Left lung (tissue), 10 donors: ENCODE results near the gene KCNN2. TPM values are rescaled to one million over a fixed set of nuclear protein-coding genes. Genes with fewer than 3 reads are reported as not detected.

Source experiments
- ATAC-seq: fragments of 200-7000 bp; cut with Tn5 transposase; one replicate; pipeline ENCODE4 v1.9.1; 2020; ENCODE audit warnings: moderate library complexity
- DNase-seq, 4 donors: peaks; one replicate each; pipeline ENCODE4 v3.0.0-alpha.2; 2013 to 2020
- H3K27ac ChIP-seq, 2 donors: fragments of 200-600 bp; sonication (generic) in 1 of 2; one replicate each; pipeline versions ENCODE4 v1.5.0 to v1.8.0; 2020 to 2021
- H3K27me3 ChIP-seq, 2 donors: fragments of 200-600 bp; sonication (generic) in 1 of 2; one replicate each; pipeline versions ENCODE4 v1.5.0 to v1.8.0; 2020 to 2021
- H3K36me3 ChIP-seq, 2 donors: fragments of 200-600 bp; sonication (generic) in 1 of 2; one replicate each; pipeline versions ENCODE4 v1.5.0 to v1.8.0; 2020 to 2021
- H3K4me1 ChIP-seq, 2 donors: fragments of 200-600 bp; one replicate each; pipeline ENCODE4 v1.8.0; 2021
- H3K4me3 ChIP-seq, 2 donors: fragments of 200-600 bp; sonication (generic) in 1 of 2; one replicate each; pipeline versions ENCODE4 v1.5.0 to v1.8.0; 2020 to 2021; ENCODE audit warnings: mild to moderate bottlenecking in 1 of 2
- H3K9me3 ChIP-seq, 2 donors: fragments of 200-600 bp; sonication (generic) in 1 of 2; one replicate each; pipeline versions ENCODE4 v1.5.0 to v1.8.0; 2020 to 2021
- intact Hi-C, 2 donors: fragments of 100-400 bp; cut with DNase I; formaldehyde crosslinking; loops; one replicate each; pipeline versions ENCODE4 v1.11.2 to v1.14.2; 2022
- polyA plus RNA-seq, 6 donors: library from polyadenylated mRNA; unstranded; fragments of 120-200 nt; gene quantifications; one replicate each; pipeline ENCODE4 v1.2.1, GENCODE V29; 2013; ENCODE audit not compliant: insufficient read length in 6 of 6
- total RNA-seq, 2 donors: library from RNA; stranded (reverse); fragmentation: NEBNext Ultra II Directional; extraction: Animal tissue kit (Norgen Biotek cat#: 25700); gene quantifications; one replicate each; pipeline ENCODE4 v1.2.1, GENCODE V29; 2021
- TF ChIP-seq, protein P1 (sequence below), 2 donors: fragments of 200-600 bp; sonication (generic) in 1 of 2; IDR thresholded peaks; one replicate each; pipeline versions ENCODE4 v1.5.0 to v1.8.0; 2021; ENCODE audit warnings: antibody characterized with exemption in 2 of 2
- donor health status: DM: no; HTN: yes; CAD: no.
- donor health status: DM: no; HTN: no; CAD: no.

KCNN2 gene
- total and polyA plus RNA-seq, 8 donors, result 2.0 to 4.8 (median 3.2) TPM

GRCh38 chr5:114339108-114339507 lies 22.8 kb upstream of the KCNN2 start:
- Histone ChIP-seq H3K4me3 (no peak overlapping the region), H3K9me3 (peaks cover 0 to 5% of the 10 kb centered on the region in 2 donors), H3K27me3 (no peaks in the 10 kb centered on the region), H3K4me1 (no peaks in the 10 kb centered on the region), H3K36me3 (no peaks in the 10 kb centered on the region), H3K27ac (no peak overlapping the region)
- ATAC-seq (no peak), DNase-seq (no peak)
- TF ChIP-seq, protein P1, sequence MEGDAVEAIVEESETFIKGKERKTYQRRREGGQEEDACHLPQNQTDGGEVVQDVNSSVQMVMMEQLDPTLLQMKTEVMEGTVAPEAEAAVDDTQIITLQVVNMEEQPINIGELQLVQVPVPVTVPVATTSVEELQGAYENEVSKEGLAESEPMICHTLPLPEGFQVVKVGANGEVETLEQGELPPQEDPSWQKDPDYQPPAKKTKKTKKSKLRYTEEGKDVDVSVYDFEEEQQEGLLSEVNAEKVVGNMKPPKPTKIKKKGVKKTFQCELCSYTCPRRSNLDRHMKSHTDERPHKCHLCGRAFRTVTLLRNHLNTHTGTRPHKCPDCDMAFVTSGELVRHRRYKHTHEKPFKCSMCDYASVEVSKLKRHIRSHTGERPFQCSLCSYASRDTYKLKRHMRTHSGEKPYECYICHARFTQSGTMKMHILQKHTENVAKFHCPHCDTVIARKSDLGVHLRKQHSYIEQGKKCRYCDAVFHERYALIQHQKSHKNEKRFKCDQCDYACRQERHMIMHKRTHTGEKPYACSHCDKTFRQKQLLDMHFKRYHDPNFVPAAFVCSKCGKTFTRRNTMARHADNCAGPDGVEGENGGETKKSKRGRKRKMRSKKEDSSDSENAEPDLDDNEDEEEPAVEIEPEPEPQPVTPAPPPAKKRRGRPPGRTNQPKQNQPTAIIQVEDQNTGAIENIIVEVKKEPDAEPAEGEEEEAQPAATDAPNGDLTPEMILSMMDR (IDR thresholded peaks at IDR 0.05), result no peak
- intact Hi-C loops, result no loop called here

DNA sequence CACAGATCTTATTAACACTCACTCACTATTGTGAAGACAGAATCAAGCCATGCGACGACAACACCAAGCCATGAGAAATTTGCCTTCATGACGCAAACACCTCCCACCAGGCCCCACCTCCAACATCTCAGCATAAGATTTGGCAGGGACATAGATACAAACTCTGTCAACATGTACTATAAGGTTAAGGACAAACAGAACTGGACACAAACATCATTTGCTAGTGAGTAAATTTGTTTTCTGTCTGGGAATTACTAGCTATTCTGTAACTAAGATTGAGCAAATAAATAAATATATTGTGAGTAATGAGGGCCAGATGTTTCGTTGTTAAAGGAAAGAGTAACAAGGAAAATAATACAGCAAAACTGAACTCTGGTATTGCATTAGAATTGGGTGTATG lies 15.7 kb upstream of the KCNN2 start:
- Histone ChIP-seq H3K4me3 (no peak overlapping the region), H3K4me1 (no peaks in the 10 kb centered on the region), H3K9me3 (no peaks in the 10 kb centered on the region), H3K27me3 (no peaks in the 10 kb centered on the region), H3K27ac (no peak overlapping the region), H3K36me3 (no peaks in the 10 kb centered on the region)
- DNase-seq, result no peak
- TF ChIP-seq, protein P1 (IDR thresholded peaks at IDR 0.05), result no peak
- ATAC-seq, result no peak
- intact Hi-C loops, result no loop called here

DNA sequence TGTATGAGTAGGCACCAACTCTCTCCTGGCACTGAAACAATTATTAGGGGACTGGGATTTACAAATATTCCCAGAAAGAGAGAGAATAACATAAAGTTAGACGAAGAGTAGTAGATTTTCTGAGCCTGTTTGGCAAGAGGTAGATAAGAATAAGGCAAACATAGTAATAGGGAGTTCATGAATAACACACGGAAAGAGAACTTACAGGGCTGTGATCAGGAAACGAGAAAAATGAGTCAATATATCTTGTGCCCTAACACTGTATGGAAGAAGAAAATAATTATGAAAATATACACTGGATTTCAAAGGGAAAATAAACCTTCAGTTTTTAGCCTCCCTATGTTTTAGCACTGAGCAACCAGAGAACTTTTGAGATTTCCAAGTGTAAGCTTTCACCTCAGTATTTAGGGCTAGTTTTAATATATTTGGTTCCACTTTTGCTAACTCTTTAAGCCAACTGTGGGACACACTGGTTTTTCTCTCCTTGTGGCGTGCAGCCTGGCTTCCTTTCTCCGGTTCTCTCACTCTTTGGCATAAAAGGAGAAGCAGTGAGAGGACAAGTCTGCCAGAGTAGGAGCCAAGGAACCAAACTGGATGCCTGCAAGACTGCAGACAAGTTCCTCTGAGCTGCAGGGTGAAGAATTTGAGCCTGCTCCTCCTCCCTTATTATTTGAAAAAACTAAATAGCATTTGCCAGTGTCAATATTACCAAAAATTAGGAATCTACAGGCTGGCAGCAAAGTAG lies 6.6 kb upstream of the KCNN2 start:
- TF ChIP-seq, protein P1 (IDR thresholded peaks at IDR 0.05), result no peak
- Histone ChIP-seq H3K9me3 (no peaks in the 10 kb centered on the region), H3K36me3 (no peaks in the 10 kb centered on the region), H3K4me1 (no peaks in the 10 kb centered on the region), H3K27me3 (peaks cover 15 to 19% of the 10 kb centered on the region in 2 donors), H3K4me3 (no peak overlapping the region), H3K27ac (no peak overlapping the region)
- no peak for ATAC-seq
- intact Hi-C loops, result no loop called here
- no peak for DNase-seq

DNA sequence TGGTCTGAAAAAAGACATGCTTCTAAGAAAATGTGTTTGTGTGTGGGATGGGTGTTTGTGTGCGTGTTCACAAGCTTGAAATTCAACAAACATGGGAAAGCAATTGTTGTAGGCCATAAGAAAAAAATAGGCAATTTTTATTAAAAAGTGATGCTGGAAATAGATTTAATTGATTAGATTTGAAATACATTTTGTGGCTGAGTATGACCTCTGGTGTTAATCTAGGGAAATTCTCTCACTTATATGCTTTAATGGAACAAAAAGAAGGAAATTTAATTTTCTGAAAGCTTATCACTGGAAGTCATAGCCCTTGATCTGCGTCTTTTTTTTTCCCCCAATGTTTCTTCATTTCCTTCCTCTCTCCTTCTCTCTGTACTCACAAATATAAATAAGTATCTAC lies 3.5 kb upstream of the KCNN2 start:
- Histone ChIP-seq H3K27ac (no peak overlapping the region), H3K4me1 (peaks cover 0 to 9% of the 10 kb centered on the region in 2 donors), H3K9me3 (no peaks in the 10 kb centered on the region), H3K27me3 (peaks cover 45 to 49% of the 10 kb centered on the region in 2 donors), H3K4me3 (no peak overlapping the region), H3K36me3 (no peaks in the 10 kb centered on the region)
- TF ChIP-seq, protein P1 (IDR thresholded peaks at IDR 0.05), result no peak
- intact Hi-C loops, result no loop called here
- DNase-seq, result no peak
- no peak for ATAC-seq

DNA sequence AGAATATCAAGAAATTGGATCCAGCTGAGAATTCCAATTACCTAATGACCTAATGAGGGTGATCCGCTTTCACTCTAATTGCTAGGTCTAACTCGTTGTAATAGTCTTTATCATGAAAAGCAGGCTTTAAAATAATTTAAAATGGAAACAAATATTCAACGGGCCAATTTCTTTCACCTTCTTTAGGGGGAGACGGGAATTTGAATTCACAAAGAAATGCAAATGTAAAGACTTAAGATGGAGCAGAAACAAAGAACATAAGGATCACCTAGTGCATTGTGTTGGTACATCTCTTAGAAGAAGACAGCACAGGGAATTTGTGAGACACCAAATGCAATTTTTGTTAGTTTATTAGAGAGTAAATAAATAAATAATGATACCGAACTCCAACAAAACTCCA lies 1.5 kb upstream of the KCNN2 start:
- Histone ChIP-seq H3K27ac (no peak overlapping the region), H3K4me3 (peak overlapping the region; percentile 55 to 56), H3K9me3 (no peaks in the 10 kb centered on the region), H3K27me3 (peaks cover 57 to 66% of the 10 kb centered on the region in 2 donors), H3K4me1 (peaks cover 0 to 9% of the 10 kb centered on the region in 2 donors), H3K36me3 (no peaks in the 10 kb centered on the region)
- ATAC-seq (no peak), DNase-seq (no peak)
- TF ChIP-seq, protein P1 (IDR thresholded peaks at IDR 0.05), result no peak
- intact Hi-C loops, result no loop called here
